SKM-1 (cell line): ENCODE results near the gene PDCD4.
"Not testable (repeated sequence)": the region's sequence is repeated elsewhere in the genome, so short reads cannot be mapped to it uniquely, and the experiment has no call there.

Experiments
- DNase-seq: peaks from one replicate; lab custom pipeline; 2025; ENCODE audit not compliant: unreplicated experiment; lab: John Stamatoyannopoulos, UW

The PDCD4 gene

DNA sequence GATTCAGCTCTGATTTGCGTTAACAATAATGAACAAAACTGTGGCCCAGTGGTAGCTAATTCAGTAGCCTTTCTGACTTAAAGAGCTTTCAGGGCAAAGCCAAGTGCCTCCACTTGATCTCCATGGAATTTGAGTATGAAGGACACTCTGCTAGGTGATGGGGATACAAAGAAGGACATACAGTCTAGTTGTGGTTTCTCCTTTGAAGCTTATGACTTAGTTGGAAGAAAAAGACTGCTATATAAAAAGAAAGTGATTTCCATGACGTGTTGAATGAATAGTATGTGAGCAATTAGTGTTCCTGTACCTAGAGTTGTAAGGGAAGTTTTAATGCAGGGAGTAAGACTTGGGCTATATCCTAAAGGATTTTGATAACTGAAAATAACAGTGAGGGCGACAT, 8.3 kb downstream of the PDCD4 start:
- no peak for DNase-seq

DNA sequence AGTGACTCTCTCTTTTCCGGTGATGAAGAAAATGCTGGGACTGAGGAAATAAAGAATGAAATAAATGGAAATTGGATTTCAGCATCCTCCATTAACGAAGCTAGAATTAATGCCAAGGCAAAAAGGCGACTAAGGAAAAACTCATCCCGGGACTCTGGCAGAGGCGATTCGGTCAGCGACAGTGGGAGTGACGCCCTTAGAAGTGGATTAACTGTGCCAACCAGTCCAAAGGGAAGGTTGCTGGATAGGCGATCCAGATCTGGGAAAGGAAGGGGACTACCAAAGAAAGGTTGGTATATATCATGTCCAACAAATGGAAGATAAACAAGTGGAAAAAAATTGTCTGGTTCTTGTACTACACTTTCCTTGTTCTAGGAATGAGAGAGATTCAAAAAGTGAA, 9.5 kb downstream of the PDCD4 start:
- no peak for DNase-seq

DNA sequence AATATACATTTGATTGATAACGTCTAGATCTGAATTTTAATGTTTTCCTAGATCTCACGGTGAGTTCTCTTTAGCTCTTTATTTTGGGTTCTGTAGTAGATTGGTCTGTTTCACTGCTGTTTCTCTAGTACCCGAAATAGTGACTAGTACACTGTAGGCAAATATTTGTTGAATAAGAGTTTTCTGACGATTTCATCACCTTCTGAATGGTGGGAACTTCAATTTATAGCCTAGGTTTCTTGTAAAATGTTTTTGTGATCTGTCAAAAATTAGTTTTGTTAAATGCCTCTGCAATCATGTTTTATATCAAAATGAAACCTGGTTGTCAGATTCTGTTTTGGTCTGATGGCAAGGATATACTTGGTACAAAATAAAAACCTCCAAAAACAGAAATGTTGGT, 10.2 kb downstream of the PDCD4 start:
- no peak for DNase-seq

DNA sequence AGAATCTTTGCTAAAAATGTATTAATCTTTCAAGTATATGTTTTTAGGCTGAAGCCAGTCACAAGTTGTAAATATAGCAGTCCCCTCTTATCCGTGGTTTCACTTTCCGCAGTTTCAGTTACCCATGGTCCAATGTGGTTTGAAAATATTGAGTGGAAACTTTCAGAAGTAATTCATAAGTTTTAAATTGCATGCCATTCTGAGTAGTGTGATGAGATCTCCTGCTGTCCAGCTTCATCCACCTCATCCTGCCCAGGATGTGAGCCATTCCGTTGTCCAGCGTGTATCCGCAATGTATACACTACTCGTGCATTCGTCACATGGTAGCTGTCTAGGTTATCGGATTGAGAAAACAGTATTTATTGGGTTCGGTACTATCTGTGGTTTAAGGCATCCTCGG, 12.2 kb downstream of the PDCD4 start:
- DNase-seq: no peak

DNA sequence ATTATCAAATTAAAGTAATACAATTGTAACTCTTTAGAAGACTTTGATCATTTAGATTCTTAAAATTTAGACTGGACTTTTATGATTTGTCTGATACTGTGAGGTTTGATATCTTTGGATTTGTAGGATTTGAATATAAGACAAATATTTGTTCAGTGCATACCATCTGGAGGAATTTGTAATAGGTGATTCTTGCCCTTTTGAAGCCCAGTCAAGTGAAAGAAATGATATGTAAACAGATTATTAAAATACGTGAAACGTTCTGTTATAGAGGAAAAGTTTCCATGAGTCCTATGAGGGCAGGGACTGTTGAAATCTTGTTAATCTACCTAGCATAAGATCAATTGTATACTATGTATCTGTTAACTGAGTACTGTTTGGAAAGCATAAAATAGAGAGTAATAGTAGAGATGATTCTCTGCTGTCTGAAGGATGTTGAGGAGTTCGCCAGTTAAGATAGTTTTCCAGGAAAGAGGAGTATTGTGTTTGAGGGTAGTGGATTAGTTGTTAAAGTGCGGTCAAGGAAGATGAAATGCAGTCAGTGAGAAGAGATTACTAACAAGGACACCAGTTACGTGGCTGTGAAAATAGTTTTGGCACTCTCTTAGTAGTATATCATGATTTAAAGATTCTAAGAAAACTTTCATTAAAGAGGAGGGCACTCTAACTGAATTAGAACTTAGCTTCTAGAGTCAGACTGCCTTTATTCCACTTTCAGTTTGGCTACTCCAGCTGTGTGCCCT, 14.4 kb downstream of the PDCD4 start:
- no peak for DNase-seq

DNA sequence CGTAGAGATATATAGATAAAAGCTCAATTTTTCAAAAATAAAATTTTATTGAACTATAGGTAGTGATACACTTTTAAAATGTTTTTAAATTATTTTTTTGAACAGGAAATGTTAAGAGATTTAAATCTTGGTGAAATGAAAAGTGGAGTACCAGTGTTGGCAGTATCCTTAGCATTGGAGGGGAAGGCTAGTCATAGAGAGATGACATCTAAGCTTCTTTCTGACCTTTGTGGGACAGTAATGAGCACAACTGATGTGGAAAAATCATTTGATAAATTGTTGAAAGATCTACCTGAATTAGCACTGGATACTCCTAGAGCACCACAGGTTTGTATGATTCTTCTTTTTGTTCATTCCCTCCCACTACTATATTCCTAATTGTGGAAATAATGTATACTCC, 15.8 kb downstream of the PDCD4 start:
- DNase-seq: no peak

DNA sequence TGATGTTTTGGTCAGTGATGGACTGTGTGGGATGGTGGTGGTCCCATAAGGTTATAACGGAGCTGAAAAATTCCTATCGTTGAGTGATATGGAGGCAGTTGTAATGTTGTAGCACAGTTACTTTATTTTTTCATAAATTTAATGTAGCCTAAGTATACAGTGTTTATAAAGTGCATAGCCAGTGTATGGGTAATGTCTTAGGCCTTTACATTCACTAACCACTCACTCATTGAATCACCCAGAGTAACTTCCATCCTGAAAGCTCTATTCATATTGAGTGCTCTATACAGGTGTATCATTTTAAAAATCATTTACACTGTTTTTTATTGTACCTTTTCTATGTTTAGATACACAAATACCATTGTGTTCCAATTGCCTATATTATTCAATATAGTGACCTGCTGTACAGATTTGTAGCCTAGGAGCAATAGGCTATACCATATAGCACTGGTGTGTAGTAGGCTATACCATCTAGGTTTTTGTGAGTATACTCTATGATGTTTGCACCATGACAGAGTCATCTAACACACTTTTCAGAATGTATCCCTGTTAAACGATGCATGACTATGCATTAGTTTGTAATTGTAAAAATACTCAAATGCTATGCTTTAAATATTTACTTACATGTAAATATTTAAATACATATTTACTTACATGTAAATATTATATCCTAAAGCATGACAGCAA, 21.0 kb downstream of the PDCD4 start:
- DNase-seq: no peak

DNA sequence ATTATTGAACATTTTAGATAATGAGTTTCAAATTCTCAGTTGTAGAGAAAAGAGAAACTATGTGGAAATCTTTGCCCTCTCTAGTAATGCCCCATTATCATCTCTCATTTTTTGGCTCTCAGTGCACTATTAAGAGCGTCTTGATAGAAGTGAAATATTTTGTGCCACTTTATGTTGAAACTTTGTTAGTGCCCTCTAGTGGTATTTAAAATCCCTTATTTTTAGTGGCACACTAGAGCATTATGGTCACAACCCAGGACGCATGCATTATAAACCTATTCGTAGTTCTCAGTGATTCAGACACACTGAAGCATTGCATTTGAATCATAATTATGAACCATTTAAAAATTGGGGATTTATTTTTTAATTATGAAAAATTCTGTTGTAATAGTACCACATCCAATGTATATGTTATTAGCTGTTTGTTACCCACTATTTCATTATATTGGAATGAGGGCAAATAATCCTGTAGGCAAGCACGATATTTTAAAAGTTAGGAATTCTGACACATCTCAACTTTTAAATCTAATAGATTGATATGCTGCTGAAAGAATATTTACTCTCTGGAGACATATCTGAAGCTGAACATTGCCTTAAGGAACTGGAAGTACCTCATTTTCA, 21.9 kb downstream of the PDCD4 start:
- peak; percentile 20 for DNase-seq

DNA sequence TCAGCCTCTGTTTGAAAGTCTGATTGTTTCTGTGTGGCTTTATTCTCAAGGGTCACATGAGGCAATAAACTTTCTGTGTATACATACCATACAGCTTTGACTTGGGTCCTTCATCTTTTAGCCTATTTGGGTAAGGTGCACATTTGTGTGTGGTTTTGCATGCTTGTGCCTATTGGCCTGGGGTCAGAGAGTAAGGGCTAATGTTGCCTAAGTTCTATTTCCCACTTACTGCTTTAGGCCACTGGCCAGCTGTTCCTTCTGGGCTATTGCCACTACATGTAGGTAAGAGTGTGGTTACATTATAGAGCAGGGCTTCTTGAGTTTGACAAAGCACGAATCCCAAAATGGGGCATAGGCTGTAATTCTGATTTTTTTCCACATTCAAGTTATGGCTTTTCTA, 25.5 kb downstream of the PDCD4 start:
- DNase-seq: no peak

DNA sequence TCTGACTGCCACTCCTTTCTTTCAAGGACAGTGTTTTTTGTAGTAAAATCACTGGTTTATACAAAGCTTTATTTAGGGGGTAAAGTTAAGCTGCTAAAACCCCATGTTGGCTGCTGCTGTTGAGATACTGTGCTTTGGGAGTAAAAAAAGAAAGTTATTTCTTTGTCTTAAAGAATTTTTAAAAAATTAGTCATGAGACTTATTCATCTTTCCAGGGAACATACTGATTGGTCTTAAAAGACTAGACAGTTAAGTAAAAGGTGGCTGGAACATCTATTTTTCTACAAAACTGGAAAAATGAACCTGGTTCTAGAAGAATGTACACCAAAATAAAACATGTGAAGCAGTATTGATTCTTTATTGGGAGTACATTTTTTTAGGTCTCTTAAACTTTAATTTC, 26.7 kb downstream of the PDCD4 start:
- DNase-seq: no peak

DNA sequence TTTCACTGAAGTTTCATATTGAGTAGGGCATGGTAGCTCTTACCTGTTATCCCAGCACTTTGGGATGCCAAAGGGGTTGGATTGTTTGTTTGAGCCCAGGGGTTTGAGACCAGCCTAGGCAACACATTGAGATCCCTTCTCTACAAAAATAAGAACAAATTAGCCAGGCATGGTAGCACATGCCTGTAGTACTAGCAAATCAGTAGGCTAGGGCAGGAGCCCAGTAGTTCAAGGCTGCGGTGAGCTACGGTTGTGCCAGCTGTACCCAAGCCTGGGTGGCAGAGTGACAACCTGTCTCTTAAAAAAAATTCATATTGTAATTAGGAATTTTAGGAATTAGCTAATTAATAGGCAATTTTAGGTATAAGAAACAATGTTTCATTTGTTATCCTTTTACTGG, 29.3 kb downstream of the PDCD4 start:
- DNase-seq: no peak

DNA sequence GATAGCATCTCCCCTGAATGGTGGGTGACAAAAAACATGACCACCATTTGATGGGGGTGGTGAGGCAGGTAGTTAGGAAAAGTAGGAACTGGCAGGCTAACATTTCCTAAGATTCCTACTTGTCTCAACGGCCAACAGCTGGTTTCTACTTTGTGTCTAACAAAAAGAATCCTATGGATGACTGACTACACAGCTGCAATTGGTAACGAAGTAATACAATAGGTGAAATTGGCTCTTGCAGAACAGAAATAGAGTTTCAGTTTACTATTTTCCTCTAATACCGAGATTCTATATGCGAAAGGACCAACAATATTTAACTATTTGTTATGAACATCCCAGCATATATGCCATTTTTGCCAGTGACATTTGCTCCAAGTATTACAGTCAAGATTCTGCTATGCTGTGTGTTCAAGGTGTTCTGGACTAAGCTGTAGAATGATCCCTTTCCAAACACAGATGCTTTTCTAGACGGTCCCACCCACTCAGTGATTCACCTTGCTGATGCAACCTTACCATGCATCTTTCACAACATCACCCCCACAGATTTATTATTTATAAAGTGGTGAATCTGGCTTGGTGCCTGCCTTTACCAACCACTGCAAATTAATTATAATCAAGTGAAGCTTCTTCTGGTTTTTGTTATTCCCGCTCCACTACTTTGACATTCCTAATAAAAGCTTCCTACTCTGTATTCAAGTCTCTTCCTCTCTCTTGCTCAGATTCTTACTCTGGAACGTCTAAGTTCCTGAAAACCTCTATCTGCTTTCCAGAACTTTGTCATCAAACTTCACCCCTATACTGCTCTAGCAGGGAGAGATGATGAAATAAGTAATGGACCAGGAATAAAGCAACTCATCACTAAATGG, 30.5 kb downstream of the PDCD4 start:
- DNase-seq: no peak

DNA sequence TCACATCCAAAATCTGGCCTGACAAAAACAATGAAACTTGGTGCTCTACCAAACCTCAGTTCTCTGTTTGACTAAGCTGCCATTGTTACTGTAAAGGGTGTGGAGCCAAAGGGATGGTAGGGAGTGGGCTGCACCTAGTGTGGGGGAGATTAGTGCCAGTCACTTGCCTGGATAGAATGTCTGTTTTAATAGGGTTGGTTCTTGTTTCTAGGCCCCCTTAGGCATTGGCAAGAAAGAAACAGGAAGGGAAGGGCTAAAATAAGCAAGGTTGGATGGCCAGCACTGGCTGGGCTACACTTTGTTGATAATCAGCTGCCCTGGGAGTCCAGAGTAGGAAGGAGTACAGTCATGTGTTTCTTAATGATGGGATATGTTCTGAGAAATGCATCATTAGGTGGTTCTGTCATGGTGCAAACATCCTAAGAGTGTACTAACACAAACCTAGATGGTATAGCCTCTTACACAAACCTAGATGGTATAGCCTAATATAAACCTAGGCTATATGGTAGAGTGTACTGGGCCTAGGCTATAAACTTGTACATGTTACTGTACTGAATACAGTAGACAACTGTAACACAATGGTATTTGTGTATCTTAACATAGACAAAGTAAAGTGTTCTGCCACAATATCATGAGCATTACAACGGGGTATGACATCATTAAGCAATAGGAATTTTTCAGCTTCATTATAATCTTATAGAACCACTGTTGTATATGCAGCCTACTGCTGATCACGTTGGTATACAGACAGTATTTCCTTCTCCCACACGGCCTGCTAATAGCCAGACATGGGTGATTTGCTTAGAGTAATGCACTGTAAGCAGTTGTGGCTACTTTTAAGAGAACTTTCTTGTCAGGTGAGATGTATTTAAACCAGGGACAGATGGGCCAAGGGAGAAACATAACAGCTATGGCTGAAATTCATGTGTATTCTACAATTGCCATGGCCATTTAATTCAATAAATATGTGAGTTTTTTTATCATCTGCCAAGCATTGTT, 31.9 kb downstream of the PDCD4 start:
- DNase-seq: no peak

DNA sequence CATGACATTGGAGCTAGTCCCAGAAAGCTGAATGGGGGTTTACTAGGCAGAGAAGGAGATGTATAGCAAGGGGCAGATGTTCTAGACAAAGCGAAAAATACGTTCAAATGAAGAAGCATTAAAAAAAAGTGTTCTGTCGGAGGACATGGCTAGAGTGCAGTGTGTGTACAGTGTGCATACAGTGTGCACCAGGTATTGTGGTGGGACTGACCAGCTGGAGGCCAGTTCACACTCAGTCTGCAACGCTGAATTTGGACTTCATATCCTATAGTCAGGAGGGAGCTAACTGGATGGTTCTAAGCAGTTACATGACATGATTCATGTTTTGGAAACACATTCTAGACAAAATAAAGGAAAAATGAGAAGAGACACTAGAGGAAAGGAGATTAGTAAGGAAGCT, 38.4 kb downstream of the PDCD4 start:
- DNase-seq: no peak

DNA sequence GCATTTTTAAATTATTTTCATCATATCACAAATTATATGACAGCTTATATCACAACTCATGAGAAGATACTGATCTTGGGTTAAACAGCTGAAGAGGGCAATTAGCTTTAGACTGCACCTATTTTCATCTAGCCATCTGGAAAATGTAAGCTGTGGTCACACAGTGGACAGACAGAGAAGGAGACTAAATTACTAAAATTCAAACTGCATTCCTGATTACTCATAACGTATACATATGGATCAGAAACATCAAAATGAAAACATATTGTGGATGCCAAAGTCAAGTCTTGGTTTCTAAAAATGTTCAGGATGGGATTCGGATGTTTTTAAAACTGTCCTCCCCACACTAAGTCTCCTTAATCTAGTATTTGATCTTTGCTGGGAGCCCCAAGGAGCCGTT, 40.6 kb downstream of the PDCD4 start:
- no peak for DNase-seq

DNA sequence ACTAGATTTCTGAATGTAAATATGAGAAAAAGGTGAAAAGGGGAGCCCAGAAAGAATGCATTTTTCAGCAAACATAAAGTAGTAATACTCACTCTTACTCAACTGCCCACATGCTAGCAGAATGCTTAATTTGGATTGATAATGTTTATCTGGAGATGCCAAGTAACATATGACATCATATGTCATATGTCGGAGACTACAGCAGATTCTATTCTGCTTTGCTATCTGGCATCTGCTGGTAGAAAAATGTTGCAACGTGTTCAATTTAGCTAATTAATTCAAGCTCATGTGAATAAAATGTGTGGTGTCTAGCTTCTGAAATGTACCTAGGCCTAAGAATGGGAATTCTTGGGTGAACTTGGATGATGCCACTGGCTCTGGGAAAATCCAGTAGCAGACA, 42.7 kb downstream of the PDCD4 start:
- no peak for DNase-seq

DNA sequence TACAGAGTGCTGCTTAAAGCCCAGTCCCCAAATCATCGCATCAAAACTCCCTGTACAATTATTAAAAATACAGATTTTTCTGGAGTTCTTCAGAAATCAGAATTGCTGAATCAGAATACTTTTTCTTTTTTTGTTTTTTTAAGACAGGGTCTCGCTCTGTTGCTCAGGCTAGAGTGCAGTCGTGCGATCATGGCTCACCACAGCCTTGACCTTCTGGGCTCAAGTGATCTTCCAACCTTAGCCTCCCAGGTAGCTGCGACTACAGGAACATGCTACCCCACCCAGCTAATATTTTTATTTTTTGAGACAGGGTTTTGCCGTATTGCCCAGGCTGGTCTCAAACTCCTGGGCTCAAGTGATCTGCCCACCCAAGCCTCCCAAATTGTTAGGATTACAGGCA, 43.3 kb downstream of the PDCD4 start:
- DNase-seq: no peak

DNA sequence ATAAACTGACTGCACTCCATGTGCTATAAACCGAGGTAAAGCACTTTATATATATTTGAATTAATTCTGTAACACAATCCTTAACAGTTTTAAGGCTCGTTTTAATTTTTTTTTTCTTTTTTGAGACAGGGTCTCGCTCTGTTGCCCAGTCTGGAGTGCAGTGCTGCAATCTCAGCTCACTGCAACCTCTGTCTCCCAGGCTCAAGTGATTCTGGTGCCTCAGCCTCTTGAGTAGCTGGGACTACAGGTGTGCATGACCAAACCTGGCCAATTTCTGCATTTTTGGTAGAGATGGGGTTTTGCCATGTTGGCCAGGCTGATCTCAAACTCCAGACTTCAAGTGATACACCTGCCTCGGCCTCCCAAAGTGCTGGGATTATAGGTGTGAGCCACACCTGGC, 43.9 kb downstream of the PDCD4 start:
- DNase-seq: not testable (repeated sequence)

DNA sequence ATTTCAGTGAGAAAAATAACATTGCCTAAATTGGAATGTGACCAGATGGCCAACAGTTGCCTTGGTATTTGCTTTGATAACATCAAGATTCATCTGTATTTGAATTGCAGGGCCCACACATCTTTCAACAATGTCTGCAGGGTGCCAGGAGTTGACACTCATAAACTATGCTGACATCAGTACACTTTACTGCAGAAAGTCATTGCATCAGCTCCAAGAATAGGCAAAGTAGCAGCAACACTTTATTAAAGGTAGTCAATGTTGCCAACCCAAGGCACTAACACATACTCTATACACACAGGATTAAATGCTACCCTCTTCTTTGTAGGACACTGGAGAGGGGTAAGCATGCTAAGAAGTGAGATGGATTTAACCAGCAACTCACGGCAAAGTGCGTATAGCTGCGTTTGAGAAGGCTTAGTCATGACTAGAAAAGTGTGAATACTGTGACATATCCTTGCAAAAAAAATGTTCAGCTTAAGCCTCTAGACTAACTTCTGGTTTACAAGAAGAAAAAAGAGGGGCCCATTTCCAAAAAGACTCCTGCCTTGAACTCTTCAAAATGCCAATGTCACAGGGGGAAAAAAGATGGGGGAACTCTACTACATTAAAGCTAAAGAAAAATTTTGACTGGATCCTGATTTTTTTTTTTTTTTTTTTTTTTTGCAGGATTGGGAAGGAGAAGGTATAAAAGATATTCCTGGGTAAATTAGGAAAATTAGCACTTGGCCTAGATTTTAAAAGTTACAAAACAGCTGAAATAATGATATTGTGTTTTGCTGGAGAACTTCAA, 45.0 kb downstream of the PDCD4 start:
- DNase-seq: no peak

DNA sequence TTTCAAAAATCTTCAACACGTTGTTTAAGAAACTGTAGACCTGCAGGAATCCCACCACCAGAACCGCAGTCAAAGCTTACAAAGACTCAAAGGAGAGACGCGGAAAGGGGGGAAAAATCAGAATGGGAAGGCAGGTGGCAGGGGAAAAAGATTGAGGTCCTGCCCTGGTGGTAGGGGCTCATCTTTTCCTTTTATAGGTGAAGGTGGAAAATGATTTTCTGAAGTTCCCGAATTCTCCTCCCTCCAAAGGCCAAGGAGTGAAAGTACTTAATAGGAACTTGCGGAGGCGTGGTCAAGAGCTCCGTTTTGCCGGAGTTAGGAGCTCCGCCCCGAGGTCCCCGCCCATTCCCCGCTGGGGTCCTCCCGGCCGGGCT, 46.5 kb downstream of the PDCD4 start:
- DNase-seq: peak; percentile 87
